IPS-20b (cell line): ENCODE results near the gene RPL6.
"Not testable (repeated sequence)": the region's sequence is repeated elsewhere in the genome, so short reads cannot be mapped to it uniquely, and the experiment has no call there.

ENCODE experiments used
- H3K27ac ChIP-seq: one replicate; pipeline ENCODE4 v1.5.1; 2013; ENCODE audit warnings: low read length
- H3K27me3 ChIP-seq: 2 replicates; pipeline ENCODE4 v1.6.1; 2013; ENCODE audit warnings: mild to moderate bottlenecking, low read length, inconsistent platforms; ENCODE audit not compliant: insufficient read depth
- H3K36me3 ChIP-seq: 2 replicates; pipeline ENCODE4 v1.6.1; 2013; ENCODE audit warnings: low read depth, mild to moderate bottlenecking, inconsistent platforms, low read length, moderate library complexity; ENCODE audit not compliant: insufficient read depth
- H3K4me1 ChIP-seq: 2 replicates; pipeline ENCODE4 v1.6.1; 2013; ENCODE audit warnings: mild to moderate bottlenecking, control low read depth, inconsistent platforms, low read length, moderate library complexity; ENCODE audit not compliant: insufficient read depth
- H3K4me3 ChIP-seq: 2 replicates; pipeline ENCODE4 v1.5.1; 2013; ENCODE audit warnings: mild to moderate bottlenecking, low read length, inconsistent platforms
- H3K9ac ChIP-seq: 2 replicates; pipeline ENCODE4 v1.6.1; 2013; ENCODE audit warnings: low read depth, mild to moderate bottlenecking, inconsistent platforms, low read length, moderate library complexity
- H3K9me3 ChIP-seq: 2 replicates; pipeline ENCODE4 v1.6.1; 2013; ENCODE audit warnings: mild to moderate bottlenecking, low read depth, low read length, inconsistent platforms; ENCODE audit not compliant: insufficient read depth

The RPL6 gene

GRCh38 chr12:112438645-112439044, 29.2 kb upstream of the RPL6 start:
- not testable (repeated sequence) for H3K4me1 ChIP-seq, H3K9me3 ChIP-seq, H3K27ac ChIP-seq, H3K4me3 ChIP-seq, H3K9ac ChIP-seq, H3K27me3 ChIP-seq, H3K36me3 ChIP-seq

- Histone ChIP-seq H3K9ac (no peak overlapping the region), H3K27me3 (no peaks in the 10 kb centered on the region), H3K9me3 (no peaks in the 10 kb centered on the region), H3K4me3 (no peak overlapping the region), H3K27ac (no peak overlapping the region), H3K4me1 (no peaks in the 10 kb centered on the region), H3K36me3 (no peaks in the 10 kb centered on the region)
These were observed 24.1 kb upstream of the RPL6 start for GRCh38 chr12:112433551-112433950.

- H3K4me1 ChIP-seq, result no peaks in the 10 kb centered on the region
- no peak overlapping the region for H3K4me3 ChIP-seq
- H3K27me3 ChIP-seq, result no peaks in the 10 kb centered on the region
- H3K27ac ChIP-seq, result no peak overlapping the region
- H3K9me3 ChIP-seq, result no peaks in the 10 kb centered on the region
- H3K9ac ChIP-seq, result no peak overlapping the region
- H3K36me3 ChIP-seq, result no peaks in the 10 kb centered on the region
These were observed 22.6 kb upstream of the RPL6 start for GRCh38 chr12:112431965-112432364.

- H3K36me3 ChIP-seq, result peaks cover 3% of the 10 kb centered on the region; the same call in 1 of the 2 replicates
- H3K4me3 ChIP-seq, result no peak overlapping the region
- H3K27ac ChIP-seq, result no peak overlapping the region
- H3K27me3 ChIP-seq, result no peaks in the 10 kb centered on the region
- no peaks in the 10 kb centered on the region for H3K9me3 ChIP-seq
- no peaks in the 10 kb centered on the region for H3K4me1 ChIP-seq
- no peak overlapping the region for H3K9ac ChIP-seq
These were observed 21.5 kb upstream of the RPL6 start for GRCh38 chr12:112430929-112431328.

- H3K4me3 ChIP-seq, result no peak overlapping the region
- no peaks in the 10 kb centered on the region for H3K27me3 ChIP-seq
- H3K36me3 ChIP-seq, result peaks cover 7% of the 10 kb centered on the region; the same call in 1 of the 2 replicates
- no peaks in the 10 kb centered on the region for H3K4me1 ChIP-seq
- no peak overlapping the region for H3K27ac ChIP-seq
- H3K9me3 ChIP-seq, result no peaks in the 10 kb centered on the region
- no peak overlapping the region for H3K9ac ChIP-seq
These were observed 18.4 kb upstream of the RPL6 start for GRCh38 chr12:112427760-112428159.

- no peak overlapping the region for H3K27ac ChIP-seq
- no peak overlapping the region for H3K4me3 ChIP-seq
- H3K9ac ChIP-seq, result no peak overlapping the region
- peaks cover 3% of the 10 kb centered on the region; the same call in 1 of the 2 replicates for H3K4me1 ChIP-seq
- H3K9me3 ChIP-seq, result no peaks in the 10 kb centered on the region
- H3K36me3 ChIP-seq, result peaks cover 15% of the 10 kb centered on the region; the same call in 1 of the 2 replicates
- no peaks in the 10 kb centered on the region for H3K27me3 ChIP-seq
These were observed 16.4 kb upstream of the RPL6 start for GRCh38 chr12:112425582-112426382.

GRCh38 chr12:112424126-112424525, 14.7 kb upstream of the RPL6 start:
- H3K4me1 ChIP-seq, result peaks cover 3% of the 10 kb centered on the region
- H3K9me3 ChIP-seq, result no peaks in the 10 kb centered on the region
- no peaks in the 10 kb centered on the region for H3K27me3 ChIP-seq
- H3K36me3 ChIP-seq, result peaks cover 18% of the 10 kb centered on the region; the same call in 1 of the 2 replicates
- no peak overlapping the region for H3K27ac ChIP-seq
- H3K4me3 ChIP-seq, result no peak overlapping the region
- H3K9ac ChIP-seq, result no peak overlapping the region

- Histone ChIP-seq H3K36me3 (peaks cover 18% of the 10 kb centered on the region; the same call in 1 of the 2 replicates), H3K27ac (no peak overlapping the region), H3K4me3 (no peak overlapping the region), H3K9ac (peak overlapping the region; percentile 2; the same call in 1 of the 2 replicates), H3K4me1 (peaks cover 3% of the 10 kb centered on the region), H3K9me3 (no peaks in the 10 kb centered on the region), H3K27me3 (no peaks in the 10 kb centered on the region)
These were observed 13.1 kb upstream of the RPL6 start for GRCh38 chr12:112422531-112422930.

- peaks cover 18% of the 10 kb centered on the region; the same call in 1 of the 2 replicates for H3K36me3 ChIP-seq
- peaks cover 3% of the 10 kb centered on the region for H3K4me1 ChIP-seq
- no peak overlapping the region for H3K27ac ChIP-seq
- H3K9ac ChIP-seq, result no peak overlapping the region
- no peak overlapping the region for H3K4me3 ChIP-seq
- no peaks in the 10 kb centered on the region for H3K9me3 ChIP-seq
- H3K27me3 ChIP-seq, result no peaks in the 10 kb centered on the region
These were observed 12.0 kb upstream of the RPL6 start for GRCh38 chr12:112421363-112421762.

GRCh38 chr12:112420740-112421139, 11.3 kb upstream of the RPL6 start:
- no peak overlapping the region for H3K27ac ChIP-seq
- H3K27me3 ChIP-seq, result no peaks in the 10 kb centered on the region
- H3K9ac ChIP-seq, result no peak overlapping the region
- no peak overlapping the region for H3K4me3 ChIP-seq
- H3K9me3 ChIP-seq, result no peaks in the 10 kb centered on the region
- peaks cover 13% of the 10 kb centered on the region; the same call in 1 of the 2 replicates for H3K36me3 ChIP-seq
- H3K4me1 ChIP-seq, result peaks cover 3% of the 10 kb centered on the region

GRCh38 chr12:112419297-112420133, 10.1 kb upstream of the RPL6 start:
- peak overlapping the region; percentile 40 for H3K27ac ChIP-seq
- peaks cover 3% of the 10 kb centered on the region for H3K4me1 ChIP-seq
- H3K9ac ChIP-seq, result peak overlapping the region; percentile 97
- 0 out of 2 replicates have a peak, but pooled peaks cover 11% of the 10 kb centered on the region for H3K36me3 ChIP-seq
- H3K27me3 ChIP-seq, result no peaks in the 10 kb centered on the region
- no peaks in the 10 kb centered on the region for H3K9me3 ChIP-seq
- peak overlapping the region; percentile 99 for H3K4me3 ChIP-seq
